AG04450 (cell line): ENCODE data around the gene EIF4G1. TPM values are rescaled to one million over a fixed set of nuclear protein-coding genes. Genes with fewer than 3 reads are reported as not detected.

Source experiments
- CTCF ChIA-PET: fragments of 300-600, 350-600 bp; formaldehyde crosslinking; extraction: SDS; loops from one replicate; lab custom pipeline; 2022; ENCODE audit warnings: antibody characterized with exemption, inconsistent platforms; lab: Charles Lee
- POLR2A ChIA-PET: fragments of 350-600 bp; formaldehyde crosslinking; extraction: SDS; loops from one replicate; lab custom pipeline; 2021; ENCODE audit warnings: antibody characterized with exemption, inconsistent platforms; lab: Yijun Ruan, JAX
- DNase-seq: peaks from one replicate; pipeline ENCODE4 v3.0.0-alpha.2; 2011; ENCODE audit warnings: low read depth, low spot score
- H3K27ac ChIP-seq: one replicate; pipeline ENCODE4 v1.5.1; 2012; ENCODE audit warnings: low read depth, low read length, control low read depth
- H3K27me3 ChIP-seq: one replicate; pipeline ENCODE4 v1.6.0; 2012; ENCODE audit warnings: low read length; ENCODE audit not compliant: control insufficient read depth, insufficient read depth
- H3K4me3 ChIP-seq: 2 replicates; pipeline ENCODE4 v1.5.1; 2011; ENCODE audit warnings: mild to moderate bottlenecking, low read depth, low read length, control low read depth
- H3K9me3 ChIP-seq: 2 replicates; pipeline ENCODE4 v1.5.1; 2012; ENCODE audit warnings: low read length; ENCODE audit not compliant: control insufficient read depth, insufficient read depth
- polyA plus RNA-seq: library from polyadenylated mRNA; depleted of rRNA; stranded (reverse); fragments of >200 nt; gene quantifications from 2 replicates; pipeline ENCODE4 v1.2.3, GENCODE V29; 2011
- TF ChIP-seq, protein P1 (sequence below): IDR thresholded peaks from 2 replicates; pipeline ENCODE4 v1.5.1; 2011; ENCODE audit warnings: low read depth, low read length, control low read depth, inconsistent platforms

EIF4G1 gene
- polyA plus RNA-seq, 1 experiment: 191 TPM

DNA sequence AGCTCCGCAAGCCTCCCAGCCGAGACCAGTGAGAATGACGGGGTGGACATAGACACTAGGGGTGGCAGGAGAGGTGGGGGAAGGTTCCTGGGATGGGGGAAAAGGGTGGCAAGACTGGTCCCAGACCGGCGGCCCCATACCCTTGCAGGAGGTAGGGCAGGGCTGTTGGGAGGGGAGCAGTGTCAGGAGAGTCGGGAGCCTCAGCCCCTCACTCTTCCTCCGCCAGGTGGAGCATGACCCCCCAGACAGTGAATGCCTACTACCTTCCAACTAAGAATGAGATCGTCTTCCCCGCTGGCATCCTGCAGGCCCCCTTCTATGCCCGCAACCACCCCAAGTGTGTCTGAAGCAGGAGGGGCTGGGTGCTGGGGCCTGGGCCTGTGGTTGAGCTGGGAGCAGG is 24.1 kb upstream of the EIF4G1 start:
- no peak for DNase-seq
- CTCF ChIA-PET: interaction anchor here (0.9 to 2.7 kb wide), 2 partner anchors 64 to 394 kb away, joined by 4 to 31 read pairs; no protein-coding TSS in a partner anchor
- H3K27ac ChIP-seq: no peak overlapping the region
- no peaks in the 10 kb centered on the region for H3K9me3 ChIP-seq
- TF ChIP-seq, protein P1, sequence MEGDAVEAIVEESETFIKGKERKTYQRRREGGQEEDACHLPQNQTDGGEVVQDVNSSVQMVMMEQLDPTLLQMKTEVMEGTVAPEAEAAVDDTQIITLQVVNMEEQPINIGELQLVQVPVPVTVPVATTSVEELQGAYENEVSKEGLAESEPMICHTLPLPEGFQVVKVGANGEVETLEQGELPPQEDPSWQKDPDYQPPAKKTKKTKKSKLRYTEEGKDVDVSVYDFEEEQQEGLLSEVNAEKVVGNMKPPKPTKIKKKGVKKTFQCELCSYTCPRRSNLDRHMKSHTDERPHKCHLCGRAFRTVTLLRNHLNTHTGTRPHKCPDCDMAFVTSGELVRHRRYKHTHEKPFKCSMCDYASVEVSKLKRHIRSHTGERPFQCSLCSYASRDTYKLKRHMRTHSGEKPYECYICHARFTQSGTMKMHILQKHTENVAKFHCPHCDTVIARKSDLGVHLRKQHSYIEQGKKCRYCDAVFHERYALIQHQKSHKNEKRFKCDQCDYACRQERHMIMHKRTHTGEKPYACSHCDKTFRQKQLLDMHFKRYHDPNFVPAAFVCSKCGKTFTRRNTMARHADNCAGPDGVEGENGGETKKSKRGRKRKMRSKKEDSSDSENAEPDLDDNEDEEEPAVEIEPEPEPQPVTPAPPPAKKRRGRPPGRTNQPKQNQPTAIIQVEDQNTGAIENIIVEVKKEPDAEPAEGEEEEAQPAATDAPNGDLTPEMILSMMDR: no peak
- POLR2A ChIA-PET: no interaction called here
- no peak overlapping the region for H3K4me3 ChIP-seq
- peaks cover 16% of the 10 kb centered on the region for H3K27me3 ChIP-seq

DNA sequence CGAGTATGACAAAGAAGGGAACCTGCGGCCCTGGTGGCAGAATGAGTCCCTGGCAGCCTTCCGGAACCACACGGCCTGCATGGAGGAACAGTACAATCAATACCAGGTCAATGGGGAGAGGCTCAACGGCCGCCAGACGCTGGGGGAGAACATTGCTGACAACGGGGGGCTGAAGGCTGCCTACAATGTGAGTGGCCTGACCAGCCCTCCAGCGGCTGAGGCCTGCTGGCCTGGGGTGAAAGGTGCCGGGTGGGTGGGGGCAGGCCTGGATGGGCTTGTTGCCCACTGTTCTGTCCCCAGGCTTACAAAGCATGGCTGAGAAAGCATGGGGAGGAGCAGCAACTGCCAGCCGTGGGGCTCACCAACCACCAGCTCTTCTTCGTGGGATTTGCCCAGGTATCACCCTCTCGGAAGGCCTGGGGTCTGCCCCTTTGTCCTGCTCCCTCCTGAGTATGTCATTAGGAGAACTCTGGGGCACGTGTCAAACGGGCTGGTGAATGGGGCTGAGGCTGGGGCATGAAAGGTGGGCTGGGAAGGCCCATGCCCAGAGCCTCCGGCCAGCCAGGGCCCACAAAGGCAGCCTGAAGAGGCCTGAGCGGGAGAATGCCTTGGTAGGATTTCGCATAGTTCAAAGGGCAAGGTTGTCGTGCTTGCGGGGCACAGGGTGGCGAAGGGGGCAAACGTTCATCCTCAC is 23.2 kb upstream of the EIF4G1 start:
- ChIA-PET POLR2A (no interaction called here), CTCF (interaction anchor here (0.6 to 2.7 kb wide), 4 partner anchors 65 to 406 kb away, joined by 3 to 31 read pairs (median 4); partner anchors contain the start of gene PARL)
- Histone ChIP-seq H3K9me3 (no peaks in the 10 kb centered on the region), H3K27me3 (peaks cover 14% of the 10 kb centered on the region), H3K4me3 (no peak overlapping the region), H3K27ac (no peak overlapping the region)
- TF ChIP-seq, protein P1: no peak
- no peak for DNase-seq

DNA sequence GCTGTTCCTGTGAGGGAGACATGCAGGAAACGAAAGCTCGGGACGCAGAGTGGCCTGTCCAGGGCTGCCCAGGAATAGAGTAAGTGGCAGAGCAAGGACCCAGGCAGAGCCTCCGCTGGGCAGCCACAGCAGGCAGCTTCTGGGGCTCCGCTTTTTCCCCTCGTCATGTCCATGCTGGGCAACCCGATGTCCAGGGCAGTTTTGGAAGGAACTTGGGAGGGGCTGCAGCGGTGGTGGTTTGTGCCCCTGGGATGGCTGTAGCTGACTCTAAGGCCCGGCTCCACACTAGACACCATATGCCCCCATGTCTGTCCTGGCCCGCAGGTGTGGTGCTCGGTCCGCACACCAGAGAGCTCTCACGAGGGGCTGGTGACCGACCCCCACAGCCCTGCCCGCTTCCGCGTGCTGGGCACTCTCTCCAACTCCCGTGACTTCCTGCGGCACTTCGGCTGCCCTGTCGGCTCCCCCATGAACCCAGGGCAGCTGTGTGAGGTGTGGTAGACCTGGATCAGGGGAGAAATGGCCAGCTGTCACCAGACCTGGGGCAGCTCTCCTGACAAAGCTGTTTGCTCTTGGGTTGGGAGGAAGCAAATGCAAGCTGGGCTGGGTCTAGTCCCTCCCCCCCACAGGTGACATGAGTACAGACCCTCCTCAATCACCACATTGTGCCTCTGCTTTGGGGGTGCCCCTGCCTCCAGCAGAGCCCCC is 22.5 kb upstream of the EIF4G1 start:
- CTCF ChIA-PET: interaction anchor here (0.6 to 1.0 kb wide), 3 partner anchors 28 to 407 kb away, joined by 3 to 12 read pairs (median 3); partner anchors contain the start of gene PARL

DNA sequence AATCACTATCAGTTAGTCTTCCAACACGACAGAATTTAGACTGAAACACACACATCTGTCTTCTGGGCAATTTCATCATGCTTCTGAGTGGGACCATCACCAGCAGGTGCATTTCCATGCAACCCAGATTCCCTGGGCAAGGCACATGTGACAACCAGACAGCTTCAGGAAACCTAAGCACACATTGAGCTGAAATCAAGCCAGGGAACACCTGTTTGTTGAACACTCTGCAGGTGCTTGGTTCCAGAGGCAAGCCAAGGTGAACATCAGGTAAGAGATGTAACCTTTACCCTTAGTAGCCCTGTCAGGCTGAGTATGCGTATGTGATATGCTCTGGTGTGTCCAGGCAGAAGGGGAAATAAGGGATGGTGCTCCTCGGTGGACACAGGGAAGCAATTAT is 18.6 kb upstream of the EIF4G1 start:
- ChIA-PET CTCF (interaction anchor here (1.0 to 2.1 kb wide), 2 partner anchors 46 to 400 kb away, joined by 3 to 6 read pairs; no protein-coding TSS in a partner anchor), POLR2A (no interaction called here)
- no peak overlapping the region for H3K4me3 ChIP-seq
- H3K27me3 ChIP-seq: peaks cover 14% of the 10 kb centered on the region
- H3K9me3 ChIP-seq: no peaks in the 10 kb centered on the region; the same call in 1 of the 2 replicates
- DNase-seq: no peak
- TF ChIP-seq, protein P1: no peak
- H3K27ac ChIP-seq: no peak overlapping the region

More for the DNA sequence above, 22.5 kb upstream of the EIF4G1 start:
- DNase-seq: no peak
- TF ChIP-seq, protein P1: no peak
- POLR2A ChIA-PET: no interaction called here
- Histone ChIP-seq H3K9me3 (no peaks in the 10 kb centered on the region), H3K27me3 (peaks cover 14% of the 10 kb centered on the region), H3K4me3 (no peak overlapping the region), H3K27ac (no peak overlapping the region)
